ENCODE measurements around the gene CBX8. TPM values are rescaled to one million over a fixed set of nuclear protein-coding genes. Genes with fewer than 3 reads are reported as not detected.

CBX8 gene
- polyA plus RNA-seq, 3 donors, result 0.51 to 2.5 (median 2.5) TPM

DNA sequence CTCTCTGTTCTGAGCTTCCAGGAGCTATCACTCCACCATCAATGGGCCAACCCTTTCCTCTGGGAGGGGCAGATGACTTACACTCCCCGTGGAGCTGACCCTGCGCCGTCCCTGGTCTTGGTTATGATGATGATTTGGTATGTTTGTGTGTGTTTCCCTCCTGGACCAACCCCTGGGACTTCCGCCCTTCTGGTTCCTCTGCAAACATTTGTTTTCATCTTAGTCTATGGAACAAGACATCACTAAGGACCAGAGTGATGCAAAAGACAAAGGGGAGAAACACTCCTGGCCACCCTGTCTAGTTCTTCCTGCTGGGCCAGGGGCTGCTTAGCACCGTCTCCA, 28.7 kb upstream of the CBX8 start:
- DNase-seq, result no peak
- TF ChIP-seq, protein P1, sequence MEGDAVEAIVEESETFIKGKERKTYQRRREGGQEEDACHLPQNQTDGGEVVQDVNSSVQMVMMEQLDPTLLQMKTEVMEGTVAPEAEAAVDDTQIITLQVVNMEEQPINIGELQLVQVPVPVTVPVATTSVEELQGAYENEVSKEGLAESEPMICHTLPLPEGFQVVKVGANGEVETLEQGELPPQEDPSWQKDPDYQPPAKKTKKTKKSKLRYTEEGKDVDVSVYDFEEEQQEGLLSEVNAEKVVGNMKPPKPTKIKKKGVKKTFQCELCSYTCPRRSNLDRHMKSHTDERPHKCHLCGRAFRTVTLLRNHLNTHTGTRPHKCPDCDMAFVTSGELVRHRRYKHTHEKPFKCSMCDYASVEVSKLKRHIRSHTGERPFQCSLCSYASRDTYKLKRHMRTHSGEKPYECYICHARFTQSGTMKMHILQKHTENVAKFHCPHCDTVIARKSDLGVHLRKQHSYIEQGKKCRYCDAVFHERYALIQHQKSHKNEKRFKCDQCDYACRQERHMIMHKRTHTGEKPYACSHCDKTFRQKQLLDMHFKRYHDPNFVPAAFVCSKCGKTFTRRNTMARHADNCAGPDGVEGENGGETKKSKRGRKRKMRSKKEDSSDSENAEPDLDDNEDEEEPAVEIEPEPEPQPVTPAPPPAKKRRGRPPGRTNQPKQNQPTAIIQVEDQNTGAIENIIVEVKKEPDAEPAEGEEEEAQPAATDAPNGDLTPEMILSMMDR (IDR thresholded peaks at IDR 0.05), result no peak
- H3K79me2 ChIP-seq (ENCODE audit: insufficient read depth, low read length), result no peaks in the 10 kb centered on the region
- H3K36me3 ChIP-seq (replicated peaks in 1 of 2; ENCODE audit: control insufficient read depth in 1 of 2, insufficient read depth in 2 of 2, low read length in 2 of 2), result no peaks in the 10 kb centered on the region
- no peaks in the 10 kb centered on the region for H3K9me3 ChIP-seq (replicated peaks in 1 of 2; ENCODE audit: control insufficient read depth in 1 of 2, insufficient read depth in 1 of 2, low read length in 2 of 2)
- H3K4me3 ChIP-seq (replicated peaks in 1 of 3; ENCODE audit: low read depth in 2 of 3, low read length in 3 of 3), result no peak overlapping the region
- peaks cover 0 to 3% of the 10 kb centered on the region in 2 donors for H3K27me3 ChIP-seq (ENCODE audit: control insufficient read depth in 2 of 2, insufficient read depth in 2 of 2, low read length in 2 of 2)
- Mint-ChIP-seq H3K4me3 (peak overlapping the region in 1 of 2 donors; percentile 76), H3K27me3 (ENCODE audit: low read depth in 3 of 3) (peaks cover 20 to 31% (median 29%) of the 10 kb centered on the region in 3 donors), H3K9me3 (no peaks in the 10 kb centered on the region), H3K4me1 (peaks cover 37% of the 10 kb centered on the region), H3K27ac (no peak overlapping the region), H3K36me3 (no peaks in the 10 kb centered on the region)
- no peak overlapping the region for H3K4me2 ChIP-seq (replicated peaks; ENCODE audit: extremely low read depth, low read length, poor library complexity, severe bottlenecking)
- H3K9ac ChIP-seq (ENCODE audit: insufficient read depth, low read length, poor library complexity, severe bottlenecking), result no peak overlapping the region
- H3K4me1 ChIP-seq (ENCODE audit: control insufficient read depth in 1 of 2, insufficient read depth in 2 of 2, low read length in 2 of 2), result peaks cover 24 to 36% of the 10 kb centered on the region in 2 donors
- peaks cover 4% of the 10 kb centered on the region for H4K20me1 ChIP-seq (ENCODE audit: insufficient read depth, low read length)
- intact Hi-C loops (cut with micrococcal nuclease), result no loop called here
- WGBS (ENCODE audit: insufficient coverage), result 89% methylated on average over 1 of the region's 5 CpGs
- H3K27ac ChIP-seq (ENCODE audit: low read depth in 1 of 2, low read length in 2 of 2), result no peak overlapping the region
- no peak overlapping the region for H2AFZ ChIP-seq (ENCODE audit: insufficient read depth, low read depth, low read length, poor library complexity, severe bottlenecking)

DNA sequence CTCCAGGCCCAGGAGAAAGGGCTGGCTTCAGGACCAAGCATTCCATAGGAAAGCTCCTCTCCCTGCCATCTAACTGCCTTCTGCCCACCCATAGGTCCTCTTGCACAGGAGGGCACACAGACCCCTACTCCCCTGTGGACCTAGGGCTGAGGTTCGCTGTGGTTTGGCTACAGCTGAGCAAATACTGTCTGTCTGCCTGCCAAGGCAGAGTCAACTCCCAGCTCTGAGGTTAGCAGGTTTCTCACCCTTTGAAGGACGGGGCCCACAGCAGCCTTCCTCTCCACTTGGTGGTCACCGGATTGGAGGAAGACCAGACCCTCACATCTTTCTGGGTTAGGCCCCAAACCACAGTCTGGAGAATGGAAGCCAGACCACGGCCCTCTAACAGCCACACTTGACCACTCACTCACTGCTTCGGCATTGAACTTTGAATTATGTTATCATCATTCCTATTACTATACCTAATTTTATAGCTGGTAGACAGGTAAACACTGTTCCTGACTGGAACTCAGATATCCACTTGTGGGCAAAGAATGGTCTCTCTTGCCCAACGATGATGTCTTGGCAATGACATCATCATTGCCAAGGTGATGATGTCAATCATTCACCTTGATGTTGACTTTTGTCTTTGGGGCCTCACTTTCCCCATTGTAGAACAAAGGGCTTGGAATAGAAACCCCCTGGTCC, 28.2 kb upstream of the CBX8 start:
- peak overlapping the region in 1 of 2 donors; percentile 21 for H3K4me3 Mint-ChIP-seq
- no peaks in the 10 kb centered on the region for H3K9me3 ChIP-seq (replicated peaks in 1 of 2; ENCODE audit: control insufficient read depth in 1 of 2, insufficient read depth in 1 of 2, low read length in 2 of 2)
- no peak overlapping the region for H3K4me3 ChIP-seq (replicated peaks in 1 of 3; ENCODE audit: low read depth in 2 of 3, low read length in 3 of 3)
- intact Hi-C loops (cut with micrococcal nuclease), result no loop called here
- no peak overlapping the region for H3K4me2 ChIP-seq (replicated peaks; ENCODE audit: extremely low read depth, low read length, poor library complexity, severe bottlenecking)
- 84% methylated on average over 4 of the region's 6 CpGs for WGBS (ENCODE audit: insufficient coverage)
- H3K9me3 Mint-ChIP-seq, result no peaks in the 10 kb centered on the region
- no peak for DNase-seq
- peaks cover 0 to 7% of the 10 kb centered on the region in 2 donors for H3K27me3 ChIP-seq (ENCODE audit: control insufficient read depth in 2 of 2, insufficient read depth in 2 of 2, low read length in 2 of 2)
- TF ChIP-seq, protein P1 (IDR thresholded peaks at IDR 0.05), result no peak
- peaks cover 34% of the 10 kb centered on the region for H3K4me1 Mint-ChIP-seq
- peaks cover 24 to 34% of the 10 kb centered on the region in 2 donors for H3K4me1 ChIP-seq (ENCODE audit: control insufficient read depth in 1 of 2, insufficient read depth in 2 of 2, low read length in 2 of 2)
- H3K36me3 Mint-ChIP-seq, result no peaks in the 10 kb centered on the region
- H2AFZ ChIP-seq (ENCODE audit: insufficient read depth, low read depth, low read length, poor library complexity, severe bottlenecking), result no peak overlapping the region
- no peaks in the 10 kb centered on the region for H3K36me3 ChIP-seq (replicated peaks in 1 of 2; ENCODE audit: control insufficient read depth in 1 of 2, insufficient read depth in 2 of 2, low read length in 2 of 2)
- H3K27me3 Mint-ChIP-seq (ENCODE audit: low read depth in 3 of 3), result peaks cover 23 to 34% (median 34%) of the 10 kb centered on the region in 3 donors
- H4K20me1 ChIP-seq (ENCODE audit: insufficient read depth, low read length), result no peaks in the 10 kb centered on the region
- peak overlapping the region in 1 of 7 donors; percentile 10 for H3K27ac Mint-ChIP-seq
- H3K79me2 ChIP-seq (ENCODE audit: insufficient read depth, low read length), result no peaks in the 10 kb centered on the region
- H3K9ac ChIP-seq (ENCODE audit: insufficient read depth, low read length, poor library complexity, severe bottlenecking), result no peak overlapping the region
- H3K27ac ChIP-seq (ENCODE audit: low read depth in 1 of 2, low read length in 2 of 2), result no peak overlapping the region
